Keratinocyte (primary cell): ENCODE results near the gene ITGB6. TPM values are rescaled to one million over a fixed set of nuclear protein-coding genes. Genes with fewer than 3 reads are reported as not detected.

Source experiments
- DNase-seq: peaks from one replicate; pipeline ENCODE4 v3.0.0-alpha.2; 2011; ENCODE audit warnings: low read depth, missing footprints, low spot score
- FAIRE-seq: peaks from 2 replicates; lab custom pipeline; 2011; peaks lifted over from hg19 to GRCh38; lab: Jason Lieb, UNC
- H2AFZ ChIP-seq: 2 replicates; pipeline ENCODE4 v1.6.0; 2012; ENCODE audit warnings: low read length, control low read depth, inconsistent platforms; ENCODE audit not compliant: control insufficient read depth
- H3K27ac ChIP-seq: 2 replicates; pipeline ENCODE4 v1.5.1; 2011; ENCODE audit warnings: low read length; ENCODE audit not compliant: control insufficient read depth, insufficient read depth
- H3K27me3 ChIP-seq: 3 replicates; pipeline ENCODE4 v1.6.0; 2011; ENCODE audit warnings: low read length; ENCODE audit not compliant: control insufficient read depth, insufficient read depth; ENCODE audit errors: extremely low read depth
- H3K36me3 ChIP-seq, 2 experiments: 2 replicates in 1 of 2; 3 replicates in 1 of 2; pipeline ENCODE4 v1.5.1; 2011; ENCODE audit warnings: low read length in 2 of 2, mild to moderate bottlenecking in 1 of 2; ENCODE audit not compliant: control insufficient read depth in 2 of 2, insufficient read depth in 2 of 2; ENCODE audit errors: extremely low read depth in 1 of 2
- H3K4me1 ChIP-seq: 3 replicates; pipeline ENCODE4 v1.5.1; 2011; ENCODE audit warnings: low read length; ENCODE audit not compliant: control insufficient read depth, insufficient read depth; ENCODE audit errors: extremely low read depth
- H3K4me2 ChIP-seq: 3 replicates; pipeline ENCODE4 v1.6.0; 2011; ENCODE audit warnings: low read depth, low read length; ENCODE audit not compliant: control insufficient read depth, insufficient read depth; ENCODE audit errors: extremely low read depth
- H3K4me3 ChIP-seq, 3 experiments: fragments of 200-600 bp in 1 of 3; sonication (generic) in 1 of 3; 2 replicates in 2 of 3; 3 replicates in 1 of 3; pipeline ENCODE4 v1.5.1; 2011 to 2016; ENCODE audit warnings: low read length in 3 of 3, mild to moderate bottlenecking in 3 of 3, control low read depth in 2 of 3, inconsistent platforms in 1 of 3, low read depth in 1 of 3, mixed read lengths in 1 of 3, mixed run types in 1 of 3, moderate library complexity in 1 of 3; ENCODE audit not compliant: control insufficient read depth in 2 of 3, insufficient read depth in 2 of 3; ENCODE audit errors: extremely low read depth in 1 of 3
- H3K79me2 ChIP-seq: 2 replicates; pipeline ENCODE4 v1.6.0; 2012; ENCODE audit warnings: low read length; ENCODE audit not compliant: control insufficient read depth, insufficient read depth
- H3K9ac ChIP-seq: 3 replicates; pipeline ENCODE4 v1.6.0; 2011; ENCODE audit warnings: low read length; ENCODE audit not compliant: control insufficient read depth, insufficient read depth; ENCODE audit errors: extremely low read depth
- H3K9me1 ChIP-seq: 3 replicates; pipeline ENCODE4 v1.6.0; 2011; ENCODE audit warnings: low read length; ENCODE audit not compliant: control insufficient read depth, insufficient read depth; ENCODE audit errors: extremely low read depth
- H3K9me3 ChIP-seq: 2 replicates; pipeline ENCODE4 v1.5.1; 2012; ENCODE audit warnings: low read depth, low read length; ENCODE audit not compliant: control insufficient read depth
- H4K20me1 ChIP-seq: 3 replicates; pipeline ENCODE4 v1.6.0; 2011; ENCODE audit warnings: low read length; ENCODE audit not compliant: control insufficient read depth, insufficient read depth; ENCODE audit errors: extremely low read depth
- CTCF ChIP-seq, 3 experiments: IDR thresholded peaks in 1 of 3; conservative IDR thresholded peaks in 1 of 3; optimal IDR thresholded peaks in 1 of 3; 2 replicates in 2 of 3; 3 replicates in 1 of 3; pipeline versions ENCODE3 to v1.5.1; 2011; ENCODE audit warnings: low read length in 3 of 3, mild to moderate bottlenecking in 3 of 3, moderate library complexity in 2 of 3, control low read depth in 1 of 3, inconsistent platforms in 1 of 3; ENCODE audit not compliant: insufficient read depth in 2 of 3; ENCODE audit errors: extremely low read depth in 1 of 3
- EZH2 ChIP-seq: IDR thresholded peaks from one replicate; pipeline ENCODE4 v1.6.1; 2012; ENCODE audit warnings: inconsistent platforms, mild to moderate bottlenecking, low read length, moderate library complexity
- dilution Hi-C: fragments of 300-500 bp; cut with MboI; formaldehyde crosslinking; loops from one replicate; pipeline ENCODE4 v1.7.0; 2020; ENCODE audit warnings: low sequenced_read_pairs; ENCODE audit not compliant: extremely low pct_ligation_motif_present
- polyA plus RNA-seq, 5 experiments: library from polyadenylated mRNA; depleted of rRNA in 3 of 5; stranded (reverse) in 3 of 5; stranded (forward) in 1 of 5; unstranded in 1 of 5; fragments of >200 nt; gene quantifications; 1 replicate in 1 of 5; 2 replicates in 3 of 5; 3 replicates in 1 of 5; pipeline versions ENCODE4 v1.2.1 to v1.2.3, GENCODE V29; 2011 to 2012; ENCODE audit warnings: missing spikeins in 2 of 5, low read depth in 1 of 5, low replicate concordance in 1 of 5

The ITGB6 gene
- polyA plus RNA-seq, 1 donor (not counting 4 experiments of a cell fraction or from before 2014, with no cell fraction given): 183 TPM

GRCh38 chr2:160220026-160220425 is 20.0 kb upstream of the ITGB6 start:
- Histone ChIP-seq H3K4me3 (peak overlapping the region in 1 of 3 experiments; percentile 6), H3K27me3 (no peaks in the 10 kb centered on the region), H3K79me2 (no peaks in the 10 kb centered on the region), H4K20me1 (no peaks in the 10 kb centered on the region), H3K9me3 (no peaks in the 10 kb centered on the region), H3K9me1 (no peaks in the 10 kb centered on the region), H3K27ac (peak overlapping the region; percentile 92), H3K36me3 (no peaks in the 10 kb centered on the region), H3K9ac (peak overlapping the region; percentile 67), H3K4me1 (peaks cover 67% of the 10 kb centered on the region), H3K4me2 (peak overlapping the region; percentile 78), H2AFZ (no peak overlapping the region)
- TF ChIP-seq CTCF (optimal IDR thresholded peaks at IDR 0.05 in 1 of 3, IDR thresholded peaks at IDR 0.05 in 1 of 3, conservative IDR thresholded peaks at IDR 0.05 in 1 of 3; ENCODE audit: extremely low read depth in 1 of 3, insufficient read depth in 2 of 3, low read length in 3 of 3) (no peak), EZH2 (no peak)
- dilution Hi-C loops: no loop called here
- FAIRE-seq (peak; percentile 57), DNase-seq (no peak)

- H3K4me3 ChIP-seq: no peak overlapping the region
- peaks cover 43% of the 10 kb centered on the region for H3K4me1 ChIP-seq
- no peaks in the 10 kb centered on the region for H3K9me3 ChIP-seq
- no peaks in the 10 kb centered on the region for H3K27me3 ChIP-seq
- FAIRE-seq (peak; percentile 95), DNase-seq (peak; percentile 65)
- H3K4me2 ChIP-seq: peak overlapping the region; percentile 44
- peak overlapping the region; percentile 66 for H3K27ac ChIP-seq
- no peaks in the 10 kb centered on the region for H3K79me2 ChIP-seq
- TF ChIP-seq CTCF (optimal IDR thresholded peaks at IDR 0.05 in 1 of 3, IDR thresholded peaks at IDR 0.05 in 1 of 3, conservative IDR thresholded peaks at IDR 0.05 in 1 of 3; ENCODE audit: extremely low read depth in 1 of 3, insufficient read depth in 2 of 3, low read length in 3 of 3) (no peak), EZH2 (no peak)
- H3K9ac ChIP-seq: peak overlapping the region; percentile 32
- H2AFZ ChIP-seq: no peak overlapping the region
- dilution Hi-C loops: no loop called here
- H4K20me1 ChIP-seq: no peaks in the 10 kb centered on the region
- H3K36me3 ChIP-seq: no peaks in the 10 kb centered on the region
- H3K9me1 ChIP-seq: no peaks in the 10 kb centered on the region
Measured at GRCh38 chr2:160214461-160215445, 14.7 kb upstream of the ITGB6 start.
